Activated CD8-positive, alpha-beta memory T cell treated with anti-CD3 and anti-CD28 coated beads for 36 hours (primary cell): ENCODE measurements around the gene SULF2. TPM values are rescaled to one million over a fixed set of nuclear protein-coding genes. Genes with fewer than 3 reads are reported as not detected.

Experiments
- CTCF ChIA-PET: fragments of 350-600 bp; sonication (Branson Sonifier 250); formaldehyde crosslinking; loops from one replicate; lab custom pipeline; 2021; ENCODE audit warnings: antibody characterized with exemption; lab: Charles Lee
- POLR2A ChIA-PET: fragments of 350-600 bp; sonication (Branson Sonifier 250); formaldehyde crosslinking; loops from one replicate; lab custom pipeline; 2021; ENCODE audit warnings: antibody characterized with exemption; lab: Charles Lee
- total RNA-seq, 2 experiments: library from RNA; stranded (reverse); gene quantifications; one replicate each; pipeline ENCODE4 v1.2.3, GENCODE V29; 2021

SULF2 gene
- total RNA-seq, 2 experiments from 2014 or later, result 0.78 to 1.5 TPM

DNA sequence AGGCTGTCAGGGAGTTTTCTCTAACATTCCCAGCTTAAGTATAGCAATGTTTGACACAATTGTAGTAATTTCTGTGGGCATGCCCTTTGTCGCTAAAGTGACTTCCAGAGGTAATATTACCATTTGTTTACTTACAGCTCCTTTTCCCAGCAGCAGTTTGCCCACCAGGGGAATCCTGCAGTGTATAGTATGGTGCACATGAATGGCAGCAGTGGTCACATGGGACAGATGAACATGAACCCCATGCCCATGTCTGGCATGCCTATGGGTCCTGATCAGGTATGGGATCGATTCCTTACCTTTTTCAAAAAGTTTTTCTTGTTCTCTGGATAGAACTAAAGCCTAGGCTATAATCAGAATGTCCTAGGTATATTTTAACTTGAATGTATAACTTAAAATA is 132.5 kb downstream of the SULF2 start:
- CTCF ChIA-PET, result no interaction called here
- POLR2A ChIA-PET, result interaction anchor here (0.7 kb wide), 1 partner anchor 232 kb away, joined by 6 read pairs; no protein-coding TSS in a partner anchor

DNA sequence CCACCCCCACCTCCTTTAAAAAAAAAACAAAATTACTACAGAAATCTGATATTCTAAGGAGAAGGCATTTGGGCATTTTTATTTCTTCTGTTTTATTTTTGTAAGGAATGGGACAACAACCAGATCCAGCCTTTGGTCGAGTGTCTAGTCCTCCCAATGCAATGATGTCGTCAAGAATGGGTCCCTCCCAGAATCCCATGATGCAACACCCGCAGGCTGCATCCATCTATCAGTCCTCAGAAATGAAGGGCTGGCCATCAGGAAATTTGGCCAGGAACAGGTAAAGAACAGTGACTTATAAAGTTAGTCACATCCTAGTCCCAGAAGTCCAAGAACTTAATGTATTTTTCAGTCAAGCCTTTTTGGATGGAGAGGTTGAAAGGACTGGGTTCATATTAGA is 133.0 kb downstream of the SULF2 start:
- ChIA-PET POLR2A (no interaction called here), CTCF (no interaction called here)

DNA sequence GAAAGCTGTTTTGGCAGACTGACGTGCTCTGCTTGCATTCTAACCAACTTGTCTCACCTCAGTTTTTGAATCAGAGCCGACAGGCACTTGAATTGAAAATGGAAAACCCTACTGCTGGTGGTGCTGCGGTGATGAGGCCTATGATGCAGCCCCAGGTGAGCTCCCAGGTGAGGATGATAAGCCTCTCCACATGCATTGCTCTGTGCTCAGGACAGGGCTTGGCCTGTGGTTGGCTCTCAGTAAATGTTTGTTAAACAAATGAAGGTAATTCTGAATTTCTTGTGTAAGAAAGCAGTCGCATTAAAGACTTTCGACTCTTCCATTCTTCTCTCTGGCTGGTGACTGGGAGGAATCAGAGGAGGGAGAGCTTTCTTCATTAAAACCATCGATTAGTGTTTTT is 136.3 kb downstream of the SULF2 start:
- POLR2A ChIA-PET, result no interaction called here
- CTCF ChIA-PET, result no interaction called here

DNA sequence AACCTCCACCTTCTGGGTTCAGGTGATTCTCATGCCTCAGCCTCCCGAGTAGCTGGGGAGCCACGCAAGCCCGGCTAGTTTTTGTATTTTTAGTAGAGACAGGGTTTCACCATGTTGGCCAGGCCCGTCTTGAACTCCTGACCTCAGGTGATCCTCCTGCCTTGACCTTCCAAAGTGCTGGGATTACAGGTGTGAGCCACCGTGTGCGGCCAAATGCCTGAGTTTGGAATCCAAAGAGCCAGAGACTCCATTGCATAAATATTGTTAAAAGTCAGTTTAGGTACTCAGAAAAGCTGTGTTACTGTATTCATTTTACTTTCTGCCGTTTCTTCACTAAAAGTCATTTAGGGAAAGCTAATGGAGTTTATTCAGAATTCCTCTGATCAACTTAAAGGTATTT is 137.3 kb downstream of the SULF2 start:
- ChIA-PET POLR2A (no interaction called here), CTCF (no interaction called here)

DNA sequence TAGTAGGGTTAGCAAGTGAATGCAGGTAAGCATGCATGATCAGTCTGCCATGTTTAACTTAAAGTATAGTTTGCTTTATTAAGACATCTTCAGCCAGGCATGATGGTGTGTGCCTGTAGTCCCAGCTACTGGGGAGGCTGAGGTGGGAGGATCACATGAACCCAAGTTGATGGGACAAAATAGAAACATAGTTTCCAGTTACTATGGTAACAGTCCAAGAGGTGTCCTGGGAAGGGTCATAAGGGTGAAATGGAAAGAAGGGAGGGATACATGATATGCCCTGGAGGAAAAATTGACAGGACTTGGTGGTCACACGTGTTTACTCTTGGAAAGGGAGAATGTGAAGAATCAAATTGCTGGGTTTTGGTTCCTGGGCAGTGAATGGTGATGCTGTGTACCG is 139.6 kb downstream of the SULF2 start:
- POLR2A ChIA-PET, result no interaction called here
- CTCF ChIA-PET, result no interaction called here

DNA sequence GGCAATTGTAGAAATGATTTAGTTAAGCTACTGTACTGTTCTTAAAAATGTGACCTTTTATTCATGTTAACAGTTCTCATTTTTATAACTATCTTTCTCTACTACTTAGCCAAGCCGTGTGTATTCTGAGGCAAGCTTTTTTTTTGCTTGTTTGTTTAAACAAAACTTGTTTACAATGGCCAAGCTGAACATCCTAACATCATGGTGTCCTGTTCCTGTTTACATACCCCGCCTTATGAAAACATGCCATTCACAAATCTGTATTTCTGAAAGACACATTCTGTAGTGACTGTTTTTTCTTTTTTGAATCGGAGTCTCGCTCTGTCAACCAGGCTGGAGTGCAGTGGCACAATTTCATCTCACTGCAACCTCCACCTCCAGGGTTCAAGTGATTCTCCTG is 142.7 kb downstream of the SULF2 start:
- CTCF ChIA-PET, result interaction anchor here (0.5 kb wide), 1 partner anchor 242 kb away, joined by 3 read pairs; no protein-coding TSS in a partner anchor
- POLR2A ChIA-PET, result no interaction called here

DNA sequence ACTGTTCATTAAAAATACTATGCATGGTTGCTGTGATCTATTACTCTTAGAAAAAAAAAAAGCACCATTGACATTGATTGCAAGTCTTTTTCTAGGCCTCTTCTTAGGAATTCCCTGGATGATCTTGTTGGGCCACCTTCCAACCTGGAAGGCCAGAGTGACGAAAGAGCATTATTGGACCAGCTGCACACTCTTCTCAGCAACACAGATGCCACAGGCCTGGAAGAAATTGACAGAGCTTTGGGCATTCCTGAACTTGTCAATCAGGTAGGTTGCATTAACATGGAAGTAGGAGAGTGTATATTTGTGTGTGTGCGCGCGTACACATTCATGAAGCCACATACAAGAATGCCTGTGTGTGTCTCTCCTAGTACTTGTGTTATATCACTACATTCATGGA is 143.2 kb downstream of the SULF2 start:
- POLR2A ChIA-PET, result no interaction called here
- CTCF ChIA-PET, result no interaction called here

DNA sequence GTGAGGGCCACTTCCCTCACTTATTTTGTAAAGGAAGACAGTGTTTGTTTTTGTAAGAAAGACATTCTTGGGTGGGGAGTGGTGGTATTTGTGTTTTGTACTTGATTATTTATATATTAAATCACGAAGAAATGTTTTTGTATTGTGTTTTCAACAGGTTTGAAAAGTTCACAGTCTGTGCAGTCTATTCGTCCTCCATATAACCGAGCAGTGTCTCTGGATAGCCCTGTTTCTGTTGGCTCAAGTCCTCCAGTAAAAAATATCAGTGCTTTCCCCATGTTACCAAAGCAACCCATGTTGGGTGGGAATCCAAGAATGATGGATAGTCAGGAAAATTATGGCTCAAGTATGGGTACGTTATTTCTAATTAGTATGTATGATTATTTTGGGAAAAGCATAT is 146.4 kb downstream of the SULF2 start:
- POLR2A ChIA-PET, result no interaction called here
- CTCF ChIA-PET, result no interaction called here

DNA sequence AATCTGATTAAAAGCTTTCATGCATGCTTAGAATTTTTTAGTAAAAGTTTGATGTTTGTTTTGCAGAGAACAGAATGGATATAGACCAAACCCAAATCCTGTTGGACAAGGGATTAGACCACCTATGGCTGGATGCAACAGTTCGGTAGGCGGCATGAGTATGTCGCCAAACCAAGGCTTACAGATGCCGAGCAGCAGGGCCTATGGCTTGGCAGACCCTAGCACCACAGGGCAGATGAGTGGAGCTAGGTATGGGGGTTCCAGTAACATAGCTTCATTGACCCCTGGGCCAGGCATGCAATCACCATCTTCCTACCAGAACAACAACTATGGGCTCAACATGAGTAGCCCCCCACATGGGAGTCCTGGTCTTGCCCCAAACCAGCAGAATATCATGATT is 150.0 kb downstream of the SULF2 start:
- ChIA-PET CTCF (interaction anchor here (0.8 kb wide), 1 partner anchor 214 kb away, joined by 3 read pairs; no protein-coding TSS in a partner anchor), POLR2A (no interaction called here)

DNA sequence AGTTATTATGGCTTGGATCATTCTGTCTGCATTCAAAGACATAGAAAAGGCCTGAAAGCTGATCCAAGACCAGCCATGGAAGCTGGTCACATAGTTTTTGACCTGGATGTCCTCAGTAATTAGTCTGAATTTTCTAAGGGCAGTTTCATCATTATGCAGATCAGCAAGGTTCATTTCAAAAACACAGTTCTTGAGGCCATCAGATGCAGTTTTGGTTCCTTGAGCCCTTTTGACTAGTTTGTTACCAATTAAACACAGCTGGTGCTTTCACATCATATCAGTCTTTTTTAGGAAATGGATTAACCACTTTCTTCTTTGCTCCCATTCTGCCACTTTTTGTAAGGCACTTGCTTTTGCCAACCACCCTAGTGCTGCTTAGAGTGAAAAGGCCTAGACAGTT is 154.2 kb downstream of the SULF2 start:
- ChIA-PET CTCF (no interaction called here), POLR2A (no interaction called here)

DNA sequence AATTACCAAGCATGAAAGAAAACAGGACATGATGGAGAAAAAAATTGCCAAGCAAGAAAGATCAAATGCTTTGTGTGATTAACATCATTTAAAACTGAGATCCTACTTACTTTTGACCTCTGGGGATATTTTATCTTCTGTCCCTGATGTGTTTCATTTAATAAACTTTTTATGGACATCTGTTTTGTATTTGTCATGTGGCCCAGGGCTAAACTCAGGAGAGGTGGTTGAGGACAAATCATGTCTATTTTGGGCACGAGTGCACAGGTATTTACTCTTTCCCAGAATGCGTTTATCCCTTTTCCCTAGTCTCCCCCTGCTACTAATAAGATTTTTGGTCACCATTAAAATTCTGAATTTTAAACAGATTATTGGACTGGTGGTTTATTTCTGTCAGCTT is 155.4 kb downstream of the SULF2 start:
- CTCF ChIA-PET, result no interaction called here
- POLR2A ChIA-PET, result no interaction called here

DNA sequence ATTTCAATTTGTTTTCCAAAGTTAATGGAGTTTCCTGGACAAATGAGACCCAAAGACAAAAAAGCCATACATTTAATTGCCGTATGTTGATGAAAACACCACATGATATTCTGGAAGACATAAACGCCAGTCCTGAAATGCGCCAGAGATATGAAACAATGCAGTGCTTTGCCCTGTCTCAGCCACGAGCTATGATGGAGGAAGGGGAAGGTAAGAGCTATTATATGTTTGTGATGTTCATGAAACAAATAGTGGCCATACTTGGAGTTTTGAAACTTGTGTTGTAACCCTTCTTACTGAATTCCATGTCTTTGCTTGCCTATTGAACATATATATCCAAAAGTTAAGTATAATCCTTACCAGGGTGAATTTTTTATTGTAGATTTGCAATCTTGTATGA is 157.7 kb downstream of the SULF2 start:
- CTCF ChIA-PET, result no interaction called here

DNA sequence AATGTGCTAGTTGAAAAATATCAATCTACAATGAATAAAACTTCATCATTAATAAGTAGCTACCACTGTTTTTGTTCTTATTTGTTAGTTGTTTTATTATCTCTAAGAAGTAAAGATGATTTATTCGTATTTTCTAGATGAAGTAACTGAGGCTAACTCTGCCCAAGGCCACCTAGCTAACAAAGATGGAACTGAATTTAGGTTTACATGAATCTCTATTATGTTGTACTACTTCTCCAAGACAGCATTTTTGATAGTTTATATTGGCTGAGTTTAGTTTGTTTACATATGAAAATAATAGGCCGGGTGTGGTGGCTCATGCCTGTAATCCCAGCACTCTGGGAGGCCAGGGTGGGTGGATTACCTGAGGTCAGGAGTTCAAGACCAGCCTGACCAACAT is 162.1 kb downstream of the SULF2 start:
- ChIA-PET CTCF (interaction anchor here (1.0 kb wide), 1 partner anchor 353 kb away, joined by 3 read pairs; no protein-coding TSS in a partner anchor), POLR2A (no interaction called here)

More for the DNA sequence above, 157.7 kb downstream of the SULF2 start:
- POLR2A ChIA-PET, result no interaction called here

DNA sequence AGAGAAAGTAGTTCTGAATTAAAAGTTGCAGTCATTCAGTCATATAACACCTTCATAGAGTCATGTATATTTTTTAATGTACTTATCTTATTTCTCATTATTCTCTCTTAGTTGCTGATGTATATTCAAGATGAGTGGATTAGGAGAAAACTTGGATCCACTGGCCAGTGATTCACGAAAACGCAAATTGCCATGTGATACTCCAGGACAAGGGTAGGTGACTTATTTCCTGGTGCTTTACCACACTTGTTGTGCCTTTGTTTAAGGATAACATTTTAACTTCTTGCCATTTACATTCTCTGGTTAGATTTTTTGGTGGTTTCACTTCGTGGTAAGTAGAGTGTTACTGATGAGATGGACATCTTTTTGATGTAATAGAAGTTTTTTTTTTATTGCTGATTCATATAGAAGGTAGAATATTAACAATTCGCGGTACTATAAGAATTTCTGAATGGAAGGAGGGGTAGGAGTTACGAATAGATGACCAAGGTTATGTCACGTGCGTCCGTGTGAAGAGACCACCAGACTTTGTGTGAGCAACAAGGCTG is 163.1 kb downstream of the SULF2 start:
- POLR2A ChIA-PET, result no interaction called here
- CTCF ChIA-PET, result interaction anchor here (1.4 to 3.0 kb wide), 2 partner anchors 238 to 347 kb away, joined by 3 to 20 read pairs; no protein-coding TSS in a partner anchor

DNA sequence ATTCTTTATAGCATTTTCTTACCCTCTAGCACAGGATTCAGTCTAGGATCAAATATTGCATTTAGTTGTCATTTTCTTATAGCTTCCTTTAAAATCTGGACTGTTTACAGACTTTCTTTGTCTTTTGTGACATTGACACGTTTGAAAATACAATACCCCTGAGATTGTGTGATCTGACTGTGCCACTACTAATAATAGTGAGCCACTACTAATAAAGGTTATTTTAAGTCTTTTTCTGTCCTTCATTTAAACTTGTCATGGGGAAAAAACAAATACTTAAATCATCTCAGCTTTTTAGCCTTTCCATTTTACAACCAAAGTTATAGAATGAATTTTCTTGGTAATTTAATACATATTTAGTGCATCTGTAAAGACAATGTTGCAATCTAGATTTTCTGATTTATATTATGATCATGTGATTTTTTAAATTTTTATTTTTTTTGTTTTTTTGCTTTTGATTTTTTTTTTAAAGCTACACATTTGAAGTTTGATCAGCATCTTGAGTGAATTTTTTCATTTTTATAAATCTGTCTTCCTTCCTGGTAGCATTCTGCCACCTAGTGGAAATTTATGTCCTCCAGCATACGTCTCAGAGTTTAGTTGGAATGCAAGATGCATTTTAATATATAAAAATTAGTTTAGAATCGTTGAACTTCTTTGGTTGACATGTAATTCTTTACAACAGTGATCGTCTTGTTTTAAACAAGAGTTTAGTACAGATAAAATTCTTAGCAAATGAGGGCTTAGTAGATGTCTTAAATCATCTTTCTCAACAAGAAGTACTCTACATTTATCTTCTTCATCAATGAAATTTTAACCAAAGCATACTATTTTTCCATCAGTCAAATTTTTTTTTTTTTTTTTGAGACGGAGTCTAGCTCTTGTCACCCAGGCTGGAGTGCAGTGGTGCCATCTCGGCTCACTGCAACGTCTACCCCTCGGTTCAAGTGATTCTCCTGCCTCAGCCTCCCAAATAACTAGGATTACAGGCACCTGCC is 164.2 kb downstream of the SULF2 start:
- CTCF ChIA-PET, result interaction anchor here (0.7 to 3.0 kb wide), 12 partner anchors 13 to 351 kb away, joined by 3 to 20 read pairs (median 4); partner anchors contain the start of gene NCOA3
- POLR2A ChIA-PET, result interaction anchor here (0.7 kb wide), 1 partner anchor 21 kb away, joined by 4 read pairs; no protein-coding TSS in a partner anchor

DNA sequence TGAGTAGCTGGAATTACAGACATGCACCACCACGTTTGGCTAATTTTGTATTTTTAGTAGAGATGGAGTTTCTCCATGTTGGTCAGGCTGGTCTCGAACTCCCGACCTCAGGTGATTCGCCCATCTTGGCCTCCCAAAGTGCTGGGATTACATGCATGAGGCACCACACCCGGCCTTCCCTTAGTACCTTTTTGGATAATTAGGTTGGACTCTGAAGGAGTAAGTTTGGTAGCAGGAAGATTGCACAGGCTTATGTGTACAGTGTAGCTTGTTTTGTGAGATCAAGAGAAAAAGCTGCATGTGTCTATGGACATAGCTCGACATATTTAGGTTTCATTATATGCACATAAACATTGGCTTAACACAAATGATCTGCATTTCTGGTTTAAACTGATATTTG is 166.8 kb downstream of the SULF2 start:
- ChIA-PET CTCF (no interaction called here), POLR2A (interaction anchor here (0.8 kb wide), 1 partner anchor 262 kb away, joined by 3 read pairs; the partner anchor contains the start of gene ZMYND8)

DNA sequence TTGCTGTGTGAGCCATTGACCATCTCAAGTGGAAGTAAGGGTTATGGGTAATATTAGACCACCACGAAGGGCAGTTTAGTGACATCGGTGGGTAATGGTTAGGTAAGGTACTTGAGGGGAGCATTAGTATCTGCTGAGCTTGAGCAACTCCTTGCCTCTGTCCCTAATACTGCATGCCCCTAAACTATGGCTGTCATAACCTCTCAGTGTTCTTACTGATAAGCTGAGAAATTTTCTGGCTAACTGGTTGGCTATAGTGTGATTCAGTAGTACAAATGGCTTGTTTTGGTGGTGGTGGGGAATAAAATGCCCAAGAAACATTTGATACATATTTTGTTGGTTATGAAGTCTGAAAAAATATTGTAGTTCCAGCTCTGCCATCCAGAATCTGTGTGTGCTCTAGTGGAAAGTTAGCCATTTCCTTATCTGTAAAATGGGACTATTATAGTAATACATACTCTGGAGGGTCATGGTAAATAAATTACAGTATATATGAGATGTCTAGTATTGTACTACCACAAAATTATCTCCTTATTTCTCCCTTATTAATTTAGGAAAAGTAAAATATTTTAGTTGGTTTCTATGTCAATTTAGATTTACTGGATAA is 170.5 kb downstream of the SULF2 start:
- ChIA-PET CTCF (interaction anchor here (0.8 to 1.8 kb wide), 3 partner anchors 231 to 342 kb away, joined by 3 to 6 read pairs (median 3); no protein-coding TSS in a partner anchor), POLR2A (no interaction called here)

DNA sequence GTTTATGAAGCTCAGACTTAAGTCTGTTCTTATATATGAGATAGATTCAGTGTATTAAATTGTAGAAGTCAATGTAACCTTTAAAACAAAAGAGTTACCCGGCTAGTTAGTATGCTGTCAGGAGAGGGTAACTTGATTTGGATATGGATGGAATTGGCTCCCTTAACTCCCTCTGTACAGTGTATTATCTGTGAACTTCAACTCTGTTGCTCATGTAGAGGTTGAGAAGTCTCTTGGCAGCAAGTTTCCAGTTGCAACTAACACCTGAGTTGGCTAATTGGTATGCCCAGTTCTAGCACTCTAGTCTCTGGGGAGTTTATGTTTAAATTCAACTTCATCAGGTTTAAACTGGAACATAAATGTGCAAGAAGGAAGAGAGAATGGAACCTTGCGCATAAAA is 172.6 kb downstream of the SULF2 start:
- CTCF ChIA-PET, result interaction anchor here (0.6 to 1.2 kb wide), 3 partner anchors 170 to 339 kb away, joined by 3 to 5 read pairs (median 3); no protein-coding TSS in a partner anchor
- POLR2A ChIA-PET, result no interaction called here

DNA sequence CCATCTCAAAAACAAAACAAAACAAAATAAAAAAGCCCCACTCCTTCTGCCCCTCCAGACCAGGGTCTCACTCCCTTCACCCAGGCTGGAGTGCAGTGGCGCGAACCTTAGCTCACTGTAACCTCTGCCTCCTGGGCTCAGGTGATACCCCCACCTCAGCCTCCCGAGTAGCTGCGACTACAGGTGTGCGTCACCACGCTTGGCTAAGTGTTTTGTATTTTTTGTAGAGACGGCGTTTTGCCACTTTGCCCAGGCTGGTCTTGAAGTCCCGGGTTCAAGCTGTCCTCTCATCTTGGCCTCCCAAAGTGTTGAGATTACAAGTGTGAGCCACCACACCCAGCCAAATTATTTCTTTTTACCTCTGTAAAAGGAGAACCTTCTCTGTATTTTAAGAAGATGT is 173.5 kb downstream of the SULF2 start:
- POLR2A ChIA-PET, result no interaction called here
- CTCF ChIA-PET, result no interaction called here

DNA sequence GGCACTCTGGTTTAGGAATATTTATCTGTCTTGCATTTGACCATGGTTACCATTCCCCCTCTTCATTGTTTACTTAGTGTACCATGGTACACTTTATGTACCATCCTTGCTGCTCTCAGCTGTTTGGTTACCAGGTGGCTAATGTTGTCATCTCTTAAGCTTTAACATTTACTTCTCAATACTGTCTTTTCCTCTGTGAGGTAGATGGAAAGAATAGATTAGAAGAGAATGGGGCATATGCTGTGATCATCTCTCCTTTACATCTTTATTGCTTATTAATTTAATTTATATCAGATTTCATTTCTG is 174.4 kb downstream of the SULF2 start:
- ChIA-PET CTCF (interaction anchor here (1.3 to 1.5 kb wide), 3 partner anchors 108 to 227 kb away, joined by 3 to 8 read pairs (median 6); partner anchors contain the start of gene NCOA3), POLR2A (interaction anchor here (0.6 to 1.9 kb wide), 2 partner anchors 109 to 144 kb away, joined by 4 to 5 read pairs; partner anchors contain the start of gene NCOA3)
